Measurements from ENCODE around the gene ICAM3. TPM values are rescaled to one million over a fixed set of nuclear protein-coding genes. Genes with fewer than 3 reads are reported as not detected.

The ICAM3 gene
- total and polyA plus RNA-seq, 10 of the 15 experiments (the other 5 are each of a cell fraction or from before 2014, with no cell fraction given) = 5.5 to 152 (median 90.7) TPM

DNA sequence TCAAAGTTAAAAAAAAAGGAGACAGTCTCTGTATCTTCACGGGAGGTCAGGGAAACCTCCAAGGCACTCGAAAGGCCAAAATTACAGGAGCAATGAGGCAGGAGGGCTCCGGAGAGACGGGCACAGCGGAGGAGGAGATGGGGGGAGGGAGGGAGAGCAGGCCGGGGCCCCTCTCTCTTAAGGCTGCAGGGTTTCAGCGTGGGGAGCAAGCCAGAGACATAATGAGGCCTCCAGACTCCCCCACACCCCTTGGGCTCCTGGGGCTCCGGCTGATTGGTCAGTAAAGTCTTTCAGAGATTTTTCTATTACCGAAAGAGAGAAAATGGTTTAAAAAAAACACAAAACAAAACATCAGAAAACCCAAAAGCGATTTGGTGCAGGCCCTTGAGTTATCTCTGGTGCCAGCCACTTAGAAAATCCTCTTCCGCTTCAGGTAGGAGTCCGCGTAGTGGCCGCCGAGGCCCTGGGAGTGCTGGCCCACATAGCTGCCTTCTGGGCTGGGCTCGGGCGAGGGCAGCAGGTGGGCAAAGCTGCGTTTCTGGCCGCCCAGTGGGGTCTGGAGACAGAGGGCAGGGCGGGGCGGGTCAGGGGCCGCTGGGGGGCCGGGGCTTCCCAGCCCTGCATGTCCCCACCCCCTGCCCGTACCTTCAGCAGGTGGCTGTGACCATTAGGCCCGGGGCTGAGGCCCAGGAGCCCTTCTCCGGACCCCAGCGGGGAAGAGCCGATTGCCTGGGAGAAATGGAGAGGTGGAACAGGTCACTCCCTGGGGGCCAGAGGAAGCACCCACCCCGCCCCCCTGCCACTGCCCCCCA, 22.2 kb downstream of the ICAM3 start:
- DNase-seq (ENCODE audit: low read depth, low spot score) (no peak), ATAC-seq (no peak), FAIRE-seq (no peak)
- intact Hi-C loops (cut with micrococcal nuclease; ENCODE audit: unreplicated experiment) (no loop called here), in situ Hi-C loops (cut with MboI) (no loop called here)
- Histone ChIP-seq H2AFZ (ENCODE audit: control insufficient read depth, low read depth, low read length) (no peak overlapping the region), H3K79me2 (ENCODE audit: control insufficient read depth, insufficient read depth, low read length) (peaks cover 6% of the 10 kb centered on the region), H3K9ac (ENCODE audit: control insufficient read depth, insufficient read depth, low read length) (no peak overlapping the region), H3K27ac (ENCODE audit: control insufficient read depth, insufficient read depth) (no peak overlapping the region), H4K20me1 (ENCODE audit: control insufficient read depth, insufficient read depth) (no peaks in the 10 kb centered on the region), H3K4me3 (no peak overlapping the region), H3K9me3 (replicated peaks; ENCODE audit: control insufficient read depth, insufficient read depth, low read length) (no peaks in the 10 kb centered on the region), H3K27me3 (replicated peaks in 1 of 2; ENCODE audit: control insufficient read depth in 2 of 2, insufficient read depth in 2 of 2, low read length in 1 of 2) (no peaks in the 10 kb centered on the region), H3K4me2 (ENCODE audit: control insufficient read depth, insufficient read depth) (no peak overlapping the region), H3K4me1 (ENCODE audit: control insufficient read depth, insufficient read depth, low read length) (peaks cover 5% of the 10 kb centered on the region), H3K36me3 (ENCODE audit: control insufficient read depth in 2 of 2, insufficient read depth in 2 of 2, low read length in 1 of 2) (peaks cover 0 to 25% of the 10 kb centered on the region in 2 experiments; a peak in 3 of 4 replicates)
- RAD21 ChIA-PET (ENCODE audit: unreplicated experiment) = interaction anchor here (0.6 to 1.7 kb wide), 3 partner anchors 16 to 157 kb away, joined by 3 read pairs; partner anchors contain the start of gene RAVER1
- SMC1A ChIA-PET (ENCODE audit: uncharacterized antibody, unreplicated experiment) = no interaction called here
- POLR2A ChIA-PET = interaction anchor here (0.5 kb wide), 1 partner anchor 46 kb away, joined by 3 read pairs; the partner anchor contains the start of gene ICAM1
- TF ChIP-seq MTA2 (IDR thresholded peaks at IDR 0.05; ENCODE audit: low read depth) = no peak
- no peak for TF ChIP-seq JUNB (IDR thresholded peaks at IDR 0.05)
- TF ChIP-seq TAF1 (IDR thresholded peaks at IDR 0.05; ENCODE audit: borderline replicate concordance, low read depth, low read length) = no peak
- TF ChIP-seq POLR2AphosphoS5 (IDR thresholded peaks at IDR 0.05; ENCODE audit: low read length) = no peak
- no peak for TF ChIP-seq POLR2AphosphoS2 (IDR thresholded peaks at IDR 0.05; ENCODE audit: low read depth, low read length)
- TF ChIP-seq, protein P1, sequence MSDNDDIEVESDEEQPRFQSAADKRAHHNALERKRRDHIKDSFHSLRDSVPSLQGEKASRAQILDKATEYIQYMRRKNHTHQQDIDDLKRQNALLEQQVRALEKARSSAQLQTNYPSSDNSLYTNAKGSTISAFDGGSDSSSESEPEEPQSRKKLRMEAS (IDR thresholded peaks at IDR 0.05; ENCODE audit: low read depth, low read length) = no peak
- no peak for TF ChIP-seq SPI1 (IDR thresholded peaks at IDR 0.05; ENCODE audit: borderline replicate concordance, insufficient read depth, low read depth, low read length)
- TF ChIP-seq, protein P2, sequence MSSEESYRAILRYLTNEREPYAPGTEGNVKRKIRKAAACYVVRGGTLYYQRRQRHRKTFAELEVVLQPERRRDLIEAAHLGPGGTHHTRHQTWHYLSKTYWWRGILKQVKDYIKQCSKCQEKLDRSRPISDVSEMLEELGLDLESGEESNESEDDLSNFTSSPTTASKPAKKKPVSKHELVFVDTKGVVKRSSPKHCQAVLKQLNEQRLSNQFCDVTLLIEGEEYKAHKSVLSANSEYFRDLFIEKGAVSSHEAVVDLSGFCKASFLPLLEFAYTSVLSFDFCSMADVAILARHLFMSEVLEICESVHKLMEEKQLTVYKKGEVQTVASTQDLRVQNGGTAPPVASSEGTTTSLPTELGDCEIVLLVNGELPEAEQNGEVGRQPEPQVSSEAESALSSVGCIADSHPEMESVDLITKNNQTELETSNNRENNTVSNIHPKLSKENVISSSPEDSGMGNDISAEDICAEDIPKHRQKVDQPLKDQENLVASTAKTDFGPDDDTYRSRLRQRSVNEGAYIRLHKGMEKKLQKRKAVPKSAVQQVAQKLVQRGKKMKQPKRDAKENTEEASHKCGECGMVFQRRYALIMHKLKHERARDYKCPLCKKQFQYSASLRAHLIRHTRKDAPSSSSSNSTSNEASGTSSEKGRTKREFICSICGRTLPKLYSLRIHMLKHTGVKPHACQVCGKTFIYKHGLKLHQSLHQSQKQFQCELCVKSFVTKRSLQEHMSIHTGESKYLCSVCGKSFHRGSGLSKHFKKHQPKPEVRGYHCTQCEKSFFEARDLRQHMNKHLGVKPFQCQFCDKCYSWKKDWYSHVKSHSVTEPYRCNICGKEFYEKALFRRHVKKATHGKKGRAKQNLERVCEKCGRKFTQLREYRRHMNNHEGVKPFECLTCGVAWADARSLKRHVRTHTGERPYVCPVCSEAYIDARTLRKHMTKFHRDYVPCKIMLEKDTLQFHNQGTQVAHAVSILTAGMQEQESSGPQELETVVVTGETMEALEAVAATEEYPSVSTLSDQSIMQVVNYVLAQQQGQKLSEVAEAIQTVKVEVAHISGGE (CRISPR knock-in tag; IDR thresholded peaks at IDR 0.05) = no peak
- TF ChIP-seq ATF7 (IDR thresholded peaks at IDR 0.05; ENCODE audit: low read depth) = no peak
- TF ChIP-seq, protein P3, sequence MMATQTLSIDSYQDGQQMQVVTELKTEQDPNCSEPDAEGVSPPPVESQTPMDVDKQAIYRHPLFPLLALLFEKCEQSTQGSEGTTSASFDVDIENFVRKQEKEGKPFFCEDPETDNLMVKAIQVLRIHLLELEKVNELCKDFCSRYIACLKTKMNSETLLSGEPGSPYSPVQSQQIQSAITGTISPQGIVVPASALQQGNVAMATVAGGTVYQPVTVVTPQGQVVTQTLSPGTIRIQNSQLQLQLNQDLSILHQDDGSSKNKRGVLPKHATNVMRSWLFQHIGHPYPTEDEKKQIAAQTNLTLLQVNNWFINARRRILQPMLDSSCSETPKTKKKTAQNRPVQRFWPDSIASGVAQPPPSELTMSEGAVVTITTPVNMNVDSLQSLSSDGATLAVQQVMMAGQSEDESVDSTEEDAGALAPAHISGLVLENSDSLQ (IDR thresholded peaks at IDR 0.05) = no peak
- no peak for TF ChIP-seq RFX5 (IDR thresholded peaks at IDR 0.05; ENCODE audit: low read depth, low read length)
- BruUV-seq (replicated peaks) = no TSS peak
- 74% methylated on average over 16 of the region's 29 CpGs for WGBS (ENCODE audit: insufficient coverage, insufficient replicate concordance, low lambda C conversion rate, missing lambda C conversion rate)
- CTCF ChIA-PET = no interaction called here
